ENCODE measurements around the gene DAPL1. TPM values are rescaled to one million over a fixed set of nuclear protein-coding genes. Genes with fewer than 3 reads are reported as not detected.

Gene DAPL1
- total and polyA plus RNA-seq, 2 donors (not counting 1 experiment from before 2014, with no cell fraction given) = not detected

DNA sequence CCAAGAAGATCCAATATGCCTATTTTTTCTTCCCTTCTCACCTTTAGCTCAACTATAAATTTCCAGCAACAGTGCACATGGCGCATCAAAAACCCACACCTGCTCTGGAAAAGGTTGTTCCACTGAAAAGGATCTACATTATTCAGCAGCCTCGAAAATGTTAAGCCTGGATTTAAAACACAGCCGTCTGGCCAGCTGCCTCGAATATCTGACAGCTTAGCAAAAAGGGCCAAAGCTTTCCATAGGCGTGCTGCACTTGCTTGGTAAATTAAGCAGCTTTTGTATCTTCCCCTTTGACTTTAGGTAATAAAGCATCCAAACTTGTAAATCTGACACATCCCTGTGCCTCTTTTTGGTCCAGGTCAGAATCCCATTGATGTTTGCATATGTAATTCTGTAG is 20.5 kb downstream of the DAPL1 start:
- TF ChIP-seq EZH2 (IDR thresholded peaks at IDR 0.05; ENCODE audit: borderline replicate concordance, insufficient read depth, low read depth, low read length, poor library complexity, severe bottlenecking) = no peak
- TF ChIP-seq CTCF (IDR thresholded peaks at IDR 0.05) = no peak
- Mint-ChIP-seq H3K4me3 (no peak overlapping the region), H3K9me3 (ENCODE audit: insufficient read depth) (no peaks in the 10 kb centered on the region), H3K27me3 (peaks cover 20% of the 10 kb centered on the region), H3K4me1 (no peaks in the 10 kb centered on the region), H3K27ac (no peak overlapping the region)
- Histone ChIP-seq H3K79me2 (ENCODE audit: control insufficient read depth, insufficient read depth, low read length) (no peaks in the 10 kb centered on the region), H3K9me3 (ENCODE audit: control extremely low read depth in 1 of 3, control insufficient read depth in 2 of 3, insufficient read depth in 1 of 3, low read length in 2 of 3) (no peaks in the 10 kb centered on the region), H3K9ac (ENCODE audit: low read length) (no peak overlapping the region), H3K36me3 (replicated peaks in 1 of 2; ENCODE audit: control extremely low read depth in 1 of 2, control insufficient read depth in 1 of 2, extremely low read depth in 1 of 2, insufficient read depth in 2 of 2, low read length in 1 of 2) (no peaks in the 10 kb centered on the region), H4K20me1 (ENCODE audit: control insufficient read depth, insufficient read depth, low read length, poor library complexity, severe bottlenecking) (no peaks in the 10 kb centered on the region), H3K4me1 (ENCODE audit: control insufficient read depth in 2 of 2, insufficient read depth in 2 of 2, low read length in 2 of 2) (no peaks in the 10 kb centered on the region), H3K4me2 (replicated peaks; ENCODE audit: low read depth, low read length, poor library complexity, severe bottlenecking) (no peak overlapping the region), H2AFZ (ENCODE audit: insufficient read depth, low read depth, low read length, poor library complexity, severe bottlenecking) (no peak overlapping the region), H3K27me3 (replicated peaks in 1 of 4; ENCODE audit: control extremely low read depth in 1 of 4, control insufficient read depth in 3 of 4, insufficient read depth in 4 of 4, low read length in 3 of 4) (no peaks in the 10 kb centered on the region), H3K27ac (ENCODE audit: low read length in 2 of 2) (no peak overlapping the region), H3K4me3 (ENCODE audit: control extremely low read depth in 1 of 5, extremely low read depth in 1 of 5, insufficient read depth in 1 of 5, low read depth in 2 of 5, low read length in 4 of 5) (no peak overlapping the region)
- ATAC-seq (ENCODE audit: low read depth) (no peak), DNase-seq (no peak)
- WGBS (ENCODE audit: insufficient coverage) = 94% methylated on average over 4 of the region's 5 CpGs
- ChIA-PET POLR2A (no interaction called here), CTCF (no interaction called here)
- intact Hi-C loops (cut with micrococcal nuclease) = no loop called here

GRCh38 chr2:158817588-158817987 is 22.5 kb downstream of the DAPL1 start:
- H2AFZ ChIP-seq (ENCODE audit: insufficient read depth, low read depth, low read length, poor library complexity, severe bottlenecking) = no peak overlapping the region
- DNase-seq (no peak), ATAC-seq (ENCODE audit: low read depth) (no peak)
- H3K36me3 ChIP-seq (replicated peaks in 1 of 2; ENCODE audit: control extremely low read depth in 1 of 2, control insufficient read depth in 1 of 2, extremely low read depth in 1 of 2, insufficient read depth in 2 of 2, low read length in 1 of 2) = no peaks in the 10 kb centered on the region
- CTCF ChIA-PET = no interaction called here
- H3K4me1 ChIP-seq (ENCODE audit: control insufficient read depth in 2 of 2, insufficient read depth in 2 of 2, low read length in 2 of 2) = no peaks in the 10 kb centered on the region
- intact Hi-C loops (cut with micrococcal nuclease) = no loop called here
- no CpG with 5 or more reads among the region's 3 CpGs for WGBS (ENCODE audit: insufficient coverage)
- H3K27ac ChIP-seq (ENCODE audit: low read length in 2 of 2) = no peak overlapping the region
- H3K9ac ChIP-seq (ENCODE audit: low read length) = no peak overlapping the region
- H3K9me3 ChIP-seq (ENCODE audit: control extremely low read depth in 1 of 3, control insufficient read depth in 2 of 3, insufficient read depth in 1 of 3, low read length in 2 of 3) = no peaks in the 10 kb centered on the region
- no peak overlapping the region for H3K4me3 ChIP-seq (ENCODE audit: control extremely low read depth in 1 of 5, extremely low read depth in 1 of 5, insufficient read depth in 1 of 5, low read depth in 2 of 5, low read length in 4 of 5)
- Mint-ChIP-seq H3K4me3 (no peak overlapping the region), H3K4me1 (no peaks in the 10 kb centered on the region), H3K9me3 (ENCODE audit: insufficient read depth) (no peaks in the 10 kb centered on the region), H3K27ac (no peak overlapping the region), H3K27me3 (peaks cover 13% of the 10 kb centered on the region)
- no peaks in the 10 kb centered on the region for H4K20me1 ChIP-seq (ENCODE audit: control insufficient read depth, insufficient read depth, low read length, poor library complexity, severe bottlenecking)
- H3K79me2 ChIP-seq (ENCODE audit: control insufficient read depth, insufficient read depth, low read length) = no peaks in the 10 kb centered on the region
- no peaks in the 10 kb centered on the region for H3K27me3 ChIP-seq (replicated peaks in 1 of 4; ENCODE audit: control extremely low read depth in 1 of 4, control insufficient read depth in 3 of 4, insufficient read depth in 4 of 4, low read length in 3 of 4)
- POLR2A ChIA-PET = no interaction called here
- TF ChIP-seq EZH2 (IDR thresholded peaks at IDR 0.05; ENCODE audit: borderline replicate concordance, insufficient read depth, low read depth, low read length, poor library complexity, severe bottlenecking) (no peak), CTCF (IDR thresholded peaks at IDR 0.05) (no peak)
- no peak overlapping the region for H3K4me2 ChIP-seq (replicated peaks; ENCODE audit: low read depth, low read length, poor library complexity, severe bottlenecking)

Data from B cell (primary cell).